HPDE6-E6E7 (cell line): ENCODE data around the gene GADD45A.
"Not testable (repeated sequence)": the region's sequence is repeated elsewhere in the genome, so short reads cannot be mapped to it uniquely, and the experiment has no call there.

ENCODE experiments used
- DNase-seq: peaks from one replicate; pipeline ENCODE4 v3.0.0; 2011; ENCODE audit warnings: missing footprints; ENCODE audit errors: extremely low spot score

GADD45A gene, protein sequence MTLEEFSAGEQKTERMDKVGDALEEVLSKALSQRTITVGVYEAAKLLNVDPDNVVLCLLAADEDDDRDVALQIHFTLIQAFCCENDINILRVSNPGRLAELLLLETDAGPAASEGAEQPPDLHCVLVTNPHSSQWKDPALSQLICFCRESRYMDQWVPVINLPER

DNA sequence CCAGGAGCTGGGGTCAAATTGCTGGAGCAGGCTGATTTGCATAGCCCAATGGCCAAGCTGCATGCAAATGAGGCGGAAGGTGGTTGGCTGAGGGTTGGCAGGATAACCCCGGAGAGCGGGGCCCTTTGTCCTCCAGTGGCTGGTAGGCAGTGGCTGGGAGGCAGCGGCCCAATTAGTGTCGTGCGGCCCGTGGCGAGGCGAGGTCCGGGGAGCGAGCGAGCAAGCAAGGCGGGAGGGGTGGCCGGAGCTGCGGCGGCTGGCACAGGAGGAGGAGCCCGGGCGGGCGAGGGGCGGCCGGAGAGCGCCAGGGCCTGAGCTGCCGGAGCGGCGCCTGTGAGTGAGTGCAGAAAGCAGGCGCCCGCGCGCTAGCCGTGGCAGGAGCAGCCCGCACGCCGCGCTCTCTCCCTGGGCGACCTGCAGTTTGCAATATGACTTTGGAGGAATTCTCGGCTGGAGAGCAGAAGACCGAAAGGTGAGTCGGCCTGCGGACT lies at the start of gene GADD45A:
Gene GADD45A (plus strand): TSS at position 135 of the 491 bp plus-strand sequence. CDS start 294 bp downstream, at position 429.
- DNase-seq = peak; percentile 92

DNA sequence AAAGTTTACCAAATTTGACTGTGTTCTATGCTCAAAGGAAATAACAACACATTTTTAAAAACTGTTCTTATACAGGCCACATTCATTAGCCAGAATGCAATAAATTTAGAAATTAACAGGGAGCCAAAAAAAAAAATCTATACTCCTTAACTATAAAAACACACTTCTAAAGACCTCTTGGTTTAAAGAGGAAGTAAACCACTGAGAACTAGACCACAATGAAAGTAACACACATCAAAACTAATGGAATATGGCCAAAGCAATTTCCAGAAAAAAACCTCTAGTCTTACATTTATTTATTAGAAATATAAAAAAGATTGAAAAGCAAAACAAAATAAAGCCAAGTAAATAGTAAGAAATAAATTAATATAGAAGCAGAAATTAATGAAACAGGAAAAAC lies 48.9 kb upstream of the GADD45A start:
- no peak for DNase-seq

DNA sequence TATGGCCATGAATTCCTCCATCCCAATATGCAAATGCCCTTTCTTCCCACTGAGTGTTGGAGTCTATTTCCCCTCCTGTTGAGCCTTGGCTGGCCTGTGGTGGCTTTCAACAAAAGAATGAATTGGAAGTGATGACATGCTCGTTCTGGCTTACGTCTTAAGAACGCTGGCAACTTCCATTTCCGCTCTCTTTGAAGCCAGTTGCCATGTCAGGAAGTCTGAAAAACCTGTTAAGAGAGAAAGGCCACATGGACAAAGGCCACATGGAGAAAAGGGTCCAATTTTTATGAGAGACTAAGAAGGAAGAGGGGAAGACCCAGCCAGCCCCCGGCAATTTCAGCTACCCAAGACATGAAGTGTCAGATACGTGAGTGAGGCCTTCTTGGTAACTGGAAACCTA lies 45.6 kb upstream of the GADD45A start:
- DNase-seq = no peak

DNA sequence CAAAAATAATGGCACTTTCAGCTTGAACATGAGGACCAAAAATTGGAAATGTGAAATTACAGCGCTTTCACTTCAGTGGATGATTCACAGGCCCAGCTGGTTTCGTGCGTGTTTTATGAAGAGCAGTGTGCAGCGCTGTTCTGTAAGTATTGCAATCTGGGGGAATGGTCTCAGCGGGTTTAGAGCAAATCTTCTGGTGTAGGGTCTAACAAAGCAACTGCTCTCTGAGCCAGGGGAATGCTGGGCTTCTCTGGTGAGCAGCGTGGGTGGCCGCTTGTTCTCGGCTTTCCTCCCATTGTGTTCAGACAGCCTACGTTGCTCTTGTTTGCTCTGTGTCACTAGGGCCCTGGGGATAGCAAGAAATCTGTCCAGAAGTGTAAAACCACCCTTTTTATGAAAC lies 42.4 kb upstream of the GADD45A start:
- no peak for DNase-seq

DNA sequence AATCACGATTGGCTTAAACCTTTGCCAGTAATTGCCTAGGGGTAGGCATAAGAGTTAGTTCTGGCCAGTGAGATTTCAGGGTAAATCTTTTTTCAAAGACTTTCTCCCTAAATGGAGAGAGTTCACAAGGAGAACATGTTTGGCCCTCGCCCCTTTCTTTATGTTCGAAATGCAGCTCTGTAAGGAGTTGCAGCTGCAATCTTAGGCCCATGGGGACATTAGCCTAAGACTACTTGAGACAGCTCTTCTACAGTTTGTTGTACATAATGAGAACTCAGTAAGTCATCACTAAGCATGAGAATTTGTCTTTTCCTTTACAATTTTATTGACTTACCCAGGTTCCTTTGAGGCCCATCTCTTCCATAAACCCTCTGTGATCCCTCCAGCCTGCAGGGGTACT lies 40.4 kb upstream of the GADD45A start:
- DNase-seq = no peak

DNA sequence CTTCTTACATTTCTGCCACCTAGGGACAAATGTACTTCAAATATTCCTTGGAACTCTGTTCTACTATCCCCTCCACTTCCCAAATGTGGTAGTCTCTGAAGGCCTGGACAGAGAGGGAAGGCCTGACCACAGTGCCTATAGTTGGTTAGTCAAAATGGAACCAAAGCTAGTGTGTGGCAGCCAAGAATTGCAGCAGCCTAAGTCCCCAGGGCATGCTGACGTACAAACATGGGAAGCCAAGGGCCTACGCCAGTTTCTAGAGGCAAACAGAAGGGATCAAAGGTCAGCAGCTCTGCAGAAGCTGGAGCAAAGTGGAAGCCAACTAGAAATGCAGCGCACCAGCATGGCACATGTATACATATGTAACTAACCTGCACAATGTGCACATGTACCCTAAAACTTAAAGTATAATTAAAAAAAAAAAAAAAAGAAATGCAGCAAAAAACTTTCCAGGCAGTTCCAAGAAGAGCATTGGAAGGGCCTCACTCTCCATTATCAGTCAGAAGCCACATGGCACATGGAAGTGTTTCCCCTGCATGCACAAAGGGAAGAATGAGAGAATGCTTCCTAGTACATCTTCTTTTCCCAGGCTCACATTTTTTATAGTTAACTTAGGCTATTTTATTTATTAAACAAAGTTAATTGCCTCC lies 39.4 kb upstream of the GADD45A start:
- no peak for DNase-seq

DNA sequence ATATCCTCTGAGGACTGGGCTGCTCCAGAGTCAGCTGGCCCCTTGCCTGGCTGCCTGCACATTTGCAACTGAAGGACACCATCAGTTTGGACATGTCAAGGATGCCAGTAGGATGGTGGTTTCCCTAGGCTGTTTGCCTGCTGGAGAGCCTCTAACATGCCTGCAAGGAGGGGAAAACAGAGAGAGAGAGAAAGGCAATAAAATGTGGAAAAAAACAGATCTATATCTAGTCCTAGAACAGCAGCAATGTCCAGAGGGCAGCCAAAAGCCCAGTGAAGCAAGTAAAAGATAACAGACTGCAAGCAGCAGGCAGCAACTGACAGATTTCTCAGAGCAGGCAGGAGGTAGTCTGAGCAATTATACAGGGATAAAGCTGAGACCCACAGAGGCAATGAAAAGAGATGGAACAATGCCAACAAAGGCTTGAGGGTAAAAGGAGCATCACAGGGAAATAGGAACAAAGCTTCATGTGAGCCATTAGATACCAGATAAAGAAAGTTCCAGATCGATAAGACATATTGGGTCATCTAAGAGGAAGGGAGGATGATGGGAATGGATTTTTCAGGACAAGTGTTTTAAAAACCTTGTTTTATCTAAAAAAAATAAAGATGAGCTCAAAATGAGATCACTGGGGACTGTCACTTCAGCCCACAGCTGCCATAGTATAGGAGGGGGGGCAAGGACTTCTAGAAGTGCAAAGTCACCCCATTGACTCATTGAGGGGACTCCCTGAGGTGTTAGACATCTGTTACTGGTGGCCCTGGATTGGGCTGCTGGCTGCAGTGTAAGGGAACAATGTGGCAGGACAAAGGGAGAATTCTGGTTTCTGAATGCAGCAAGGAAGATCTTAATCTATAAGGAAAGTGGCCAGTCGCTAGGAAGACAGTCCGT lies 38.6 kb upstream of the GADD45A start:
- no peak for DNase-seq

DNA sequence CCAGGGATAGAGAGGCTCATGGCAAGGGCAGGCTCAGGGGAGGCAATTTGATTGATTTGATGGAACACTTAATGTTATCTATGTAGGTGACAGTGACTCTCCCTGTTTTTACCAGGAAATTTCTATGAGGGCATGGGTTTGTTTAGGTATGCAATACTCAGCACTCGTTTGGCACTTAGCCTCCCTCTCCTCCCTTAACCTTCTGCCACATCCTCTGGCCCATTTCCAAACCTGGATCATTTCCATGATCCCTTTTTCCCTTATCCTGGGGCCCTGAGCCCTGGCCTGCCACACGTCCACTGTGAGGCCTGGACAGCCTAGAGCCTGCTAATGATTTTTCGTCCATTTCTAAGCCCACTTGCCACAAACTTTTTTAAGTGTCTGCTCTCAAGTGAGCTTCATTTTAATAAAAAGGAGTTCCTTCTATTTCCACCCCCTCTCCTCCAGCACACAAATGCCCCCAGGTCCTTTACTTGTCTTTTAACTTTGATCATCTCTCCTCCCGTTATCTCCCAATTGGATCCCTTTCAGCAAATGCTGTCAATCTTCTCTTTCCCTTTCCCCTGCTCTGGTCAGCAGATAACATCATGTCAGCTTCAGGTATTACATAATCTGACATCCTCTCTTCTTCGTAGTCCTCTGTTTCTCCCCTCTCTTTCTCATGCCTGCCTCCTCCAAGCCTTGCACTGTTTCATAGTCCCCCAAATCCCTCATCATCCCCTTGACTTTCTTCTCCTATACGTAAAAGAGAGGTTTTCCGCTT lies 37.8 kb upstream of the GADD45A start:
- DNase-seq = no peak

DNA sequence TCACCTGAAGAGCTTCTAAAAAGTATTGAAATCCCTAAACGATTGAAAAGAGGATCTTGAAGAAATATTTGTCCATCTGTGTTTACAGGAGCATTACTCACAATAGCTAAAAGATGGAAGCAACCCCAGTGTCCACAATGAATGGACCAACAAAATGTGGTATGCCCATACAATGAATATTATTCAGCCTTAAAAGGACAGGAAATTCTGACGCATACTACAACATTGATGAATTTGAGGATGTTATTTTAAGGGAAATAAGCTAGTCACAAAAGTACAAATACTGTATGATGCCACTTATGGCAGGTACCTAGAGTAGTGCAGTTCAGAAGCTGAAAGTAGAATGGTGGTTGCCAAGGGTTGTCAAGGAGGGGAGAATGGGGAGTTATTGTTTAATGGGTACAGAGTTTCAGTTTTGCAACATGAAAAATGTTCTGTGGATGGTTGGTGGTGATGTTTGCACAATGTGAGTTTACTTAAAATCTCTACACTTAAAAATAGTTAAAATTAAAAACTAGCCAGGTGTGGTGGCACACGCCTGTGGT lies 37.1 kb upstream of the GADD45A start:
- DNase-seq = no peak

DNA sequence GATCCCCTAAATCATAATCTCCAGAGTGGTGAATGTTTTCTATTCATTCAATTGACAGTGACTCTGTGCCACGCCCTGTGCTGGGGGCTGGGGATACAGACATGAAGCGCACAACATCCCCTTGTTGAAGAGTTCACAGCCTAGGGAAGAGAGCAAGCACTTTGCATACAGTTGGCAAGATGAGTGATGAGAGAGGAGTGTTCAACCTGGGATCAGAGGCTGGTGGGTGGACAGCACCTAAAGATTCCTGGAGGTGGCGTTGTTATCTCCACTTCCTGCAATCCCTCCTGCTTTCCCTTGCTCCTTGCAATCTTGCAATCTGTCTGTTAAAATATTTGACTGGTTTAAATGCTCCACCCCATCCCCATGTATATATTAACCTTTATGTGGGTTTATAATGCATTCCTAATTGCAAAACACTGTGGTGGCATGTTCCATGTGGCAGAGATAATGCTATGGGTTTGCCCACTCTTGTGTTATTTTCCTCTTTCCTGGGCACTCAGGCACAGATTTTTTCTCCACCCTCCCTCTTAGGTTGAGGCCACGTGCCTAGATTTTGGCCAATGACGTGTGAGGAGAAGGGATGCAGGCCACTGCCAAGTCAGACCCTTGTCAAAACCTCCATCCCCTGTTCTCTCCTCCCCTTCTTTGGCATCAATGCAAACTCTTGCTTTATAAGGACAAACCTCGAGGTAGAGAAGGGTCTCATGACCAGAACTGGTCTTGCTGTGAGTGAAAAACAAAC lies 36.2 kb upstream of the GADD45A start:
- DNase-seq = no peak

DNA sequence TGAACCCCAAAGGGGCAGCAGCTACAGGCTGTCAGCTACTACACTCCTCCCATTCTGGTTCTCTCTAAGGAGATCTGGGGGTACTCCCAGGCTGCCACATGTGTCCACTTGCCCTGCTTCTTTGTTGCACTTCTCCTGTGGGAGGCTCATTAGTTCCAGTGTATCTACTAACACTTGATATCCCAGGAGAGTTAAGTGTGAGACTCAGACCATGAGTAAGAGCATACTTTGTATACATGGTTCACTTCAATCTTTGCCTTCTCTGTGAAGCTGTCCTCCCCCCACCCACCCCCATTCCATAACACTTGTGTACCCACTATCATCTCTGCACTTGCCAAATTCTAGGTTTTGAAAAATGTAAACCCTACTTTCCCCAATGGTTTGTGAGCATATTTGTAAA lies 34.9 kb upstream of the GADD45A start:
- DNase-seq = no peak

DNA sequence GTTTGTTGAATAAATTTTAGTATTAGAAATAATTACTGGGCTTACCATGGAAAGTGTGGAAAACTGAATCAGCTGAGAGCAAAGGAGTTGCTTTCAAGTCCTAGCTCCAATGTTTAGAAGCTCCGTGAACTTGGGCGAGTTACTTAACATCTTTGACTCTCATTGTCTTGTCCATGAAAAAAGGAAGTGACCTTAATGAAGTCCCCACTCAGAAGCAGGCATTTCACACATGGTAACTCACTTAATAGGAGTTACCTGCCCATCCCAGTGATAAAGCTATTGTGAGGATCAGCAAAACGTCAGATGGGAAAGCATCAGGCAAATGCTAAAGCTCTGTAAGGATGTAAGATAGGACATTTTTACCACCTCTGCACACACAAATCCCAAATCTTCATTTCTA lies 34.0 kb upstream of the GADD45A start:
- no peak for DNase-seq

DNA sequence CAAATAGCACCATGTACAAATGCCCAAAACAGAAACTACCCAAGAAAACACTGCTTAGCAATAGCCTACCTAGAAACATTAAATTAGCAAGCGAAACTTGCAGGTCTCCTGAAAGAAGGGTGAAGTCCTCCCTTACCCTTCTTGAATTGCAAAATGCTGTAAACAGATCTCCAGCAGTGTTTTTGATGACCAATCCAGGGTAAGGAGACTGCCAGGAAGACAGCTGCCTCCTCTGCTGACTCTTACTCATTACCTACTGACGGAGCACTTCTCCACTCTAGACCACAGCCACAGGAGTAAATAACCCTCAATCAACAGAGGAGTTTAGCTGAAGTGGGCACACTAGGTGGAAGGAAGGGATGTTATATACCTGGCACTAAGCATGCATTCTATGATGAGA lies 32.2 kb upstream of the GADD45A start:
- DNase-seq = peak; percentile 27

DNA sequence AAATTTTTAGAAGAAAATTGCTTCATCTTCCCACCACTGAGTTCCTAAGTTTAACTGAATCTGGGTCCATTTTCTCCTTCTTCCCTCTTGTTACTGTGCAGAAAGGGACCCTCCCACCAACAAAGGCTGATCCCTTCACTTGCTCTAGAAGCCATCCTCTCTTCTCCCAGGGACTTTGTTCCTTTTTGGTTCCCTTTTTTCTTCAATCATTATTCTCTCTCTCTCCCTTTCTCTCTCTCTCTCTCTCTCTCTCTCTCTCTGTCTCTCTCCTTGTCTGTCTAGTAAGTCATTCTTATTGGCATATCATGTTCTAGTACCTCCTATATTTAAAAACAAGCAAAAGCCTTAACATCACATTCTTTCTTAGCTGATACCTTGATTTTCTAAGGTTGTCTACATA lies 31.7 kb upstream of the GADD45A start:
- no peak for DNase-seq

DNA sequence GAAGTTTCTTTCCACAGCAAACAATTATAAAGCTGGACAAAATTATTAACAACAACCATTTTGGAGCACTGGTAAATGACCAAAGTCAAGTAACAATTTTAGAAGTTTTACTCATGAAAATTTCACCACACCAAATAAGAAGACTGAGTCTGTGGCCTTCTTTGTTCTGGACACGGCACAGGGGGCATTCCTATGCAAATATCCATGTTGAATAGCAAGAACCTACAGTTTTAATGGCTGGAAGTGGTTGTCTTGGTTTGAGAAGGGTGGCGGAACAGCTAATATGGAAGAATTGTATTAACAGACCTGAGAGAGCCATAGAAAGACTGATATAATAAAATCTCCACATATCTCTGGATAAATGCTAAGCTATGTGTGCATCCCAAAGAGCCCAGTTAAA lies 29.4 kb upstream of the GADD45A start:
- DNase-seq = no peak

DNA sequence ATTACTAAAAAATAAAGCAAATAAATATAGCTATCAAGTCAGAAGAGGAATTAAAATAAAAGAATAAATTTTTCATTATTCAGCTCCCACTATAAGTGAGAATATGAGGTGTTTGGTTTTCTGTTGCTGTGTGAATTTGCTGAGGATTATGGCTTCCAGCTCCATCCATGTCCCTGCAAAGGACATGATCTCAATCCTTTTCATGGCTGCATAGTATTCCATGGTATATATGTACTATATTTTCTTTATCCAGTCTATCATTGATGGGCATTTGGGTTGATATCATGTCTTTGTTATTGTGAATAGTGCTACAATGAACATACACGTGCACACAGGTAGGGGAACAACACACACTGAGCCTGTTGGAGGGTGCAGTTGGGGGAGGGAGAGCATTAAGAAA lies 27.8 kb upstream of the GADD45A start:
- DNase-seq = not testable (repeated sequence)

DNA sequence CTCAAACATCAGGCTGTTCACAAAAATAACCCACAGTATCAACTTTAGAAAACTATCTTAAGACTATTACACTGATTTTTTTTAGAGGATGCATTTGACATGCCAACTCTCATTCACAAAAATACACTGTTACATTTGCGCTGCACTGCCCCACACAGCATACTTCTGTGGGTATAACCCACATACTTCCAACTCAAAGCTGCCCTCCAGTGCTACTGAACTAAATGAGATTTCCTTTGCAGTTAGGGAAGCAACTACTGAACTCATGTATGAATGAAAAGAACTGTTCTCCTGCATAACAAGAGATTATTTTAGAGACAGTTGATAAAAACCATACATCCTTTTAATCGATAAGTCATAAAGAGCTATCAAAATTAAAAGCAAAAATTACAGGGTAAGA lies 25.8 kb upstream of the GADD45A start:
- DNase-seq = no peak

DNA sequence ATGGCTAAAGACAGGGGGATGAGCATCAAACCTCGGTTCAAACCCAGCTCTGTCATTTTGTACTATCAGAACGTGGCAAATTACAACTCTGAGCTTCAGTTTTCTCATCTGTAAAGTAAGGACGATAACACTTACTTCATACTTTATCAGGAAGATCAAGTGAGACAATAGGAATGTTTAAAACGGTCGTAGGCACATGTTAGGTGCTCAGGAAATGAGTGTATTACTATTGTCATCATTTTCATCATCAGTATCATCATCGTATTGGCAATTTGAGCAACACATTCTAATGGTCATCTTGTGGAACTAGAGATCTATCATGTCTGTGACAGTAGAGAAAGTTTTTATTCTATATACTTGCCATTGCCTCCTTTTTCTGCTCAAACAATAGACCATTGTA lies 22.1 kb upstream of the GADD45A start:
- no peak for DNase-seq

DNA sequence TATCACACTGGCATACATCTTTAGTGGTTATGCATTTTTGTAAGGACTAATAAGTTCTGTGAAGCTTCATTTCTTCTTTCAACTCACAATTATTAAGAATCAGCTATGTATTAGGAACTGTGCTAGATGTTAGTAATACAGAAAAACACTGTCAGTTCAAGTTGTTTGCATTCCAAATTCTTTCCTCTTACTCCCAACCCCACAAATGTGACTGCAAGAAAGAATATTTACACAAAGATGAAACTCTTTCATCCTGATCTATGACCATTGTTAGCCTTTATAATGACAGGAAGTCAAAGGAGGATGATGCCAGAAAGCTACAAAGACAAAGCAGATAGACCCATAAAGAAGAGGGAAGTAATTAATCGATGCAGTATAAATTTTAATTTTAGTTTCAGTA lies 21.0 kb upstream of the GADD45A start:
- DNase-seq = no peak

DNA sequence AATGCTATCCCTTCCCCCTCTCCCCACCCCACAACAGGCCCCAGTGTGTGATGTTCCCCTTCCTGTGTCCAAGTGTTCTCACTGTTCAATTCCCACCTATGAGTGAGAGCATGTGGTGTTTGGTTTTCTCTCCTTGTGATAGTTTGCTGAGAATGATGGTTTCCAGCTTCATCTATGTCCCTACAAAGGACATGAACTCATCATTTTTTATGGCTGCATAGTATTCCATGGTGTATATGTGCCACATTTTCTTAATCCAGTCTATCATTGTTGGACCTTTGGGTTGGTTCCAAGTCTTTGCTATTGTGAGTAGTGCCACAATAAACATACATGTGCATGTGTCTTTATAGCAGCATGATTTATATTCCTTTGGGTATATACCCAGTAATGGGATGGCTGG lies 19.7 kb upstream of the GADD45A start:
- not testable (repeated sequence) for DNase-seq

DNA sequence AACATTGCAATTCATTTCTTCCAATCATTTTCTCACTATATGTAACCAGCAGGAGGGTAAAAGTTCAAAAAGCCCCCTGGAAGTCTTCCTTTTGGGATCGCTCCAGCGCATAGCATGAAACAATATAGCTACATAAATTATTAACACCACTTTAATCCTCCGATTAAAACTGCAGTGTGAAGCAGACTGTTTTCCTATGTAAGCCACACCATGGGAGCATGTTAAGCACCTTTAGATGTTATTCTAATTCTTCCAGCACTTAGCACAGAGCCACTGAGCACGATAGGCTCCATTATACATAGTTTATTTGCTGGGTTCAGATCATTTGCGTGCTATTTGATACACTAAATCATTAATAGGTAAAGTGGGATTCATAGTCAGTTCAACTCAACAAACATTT lies 18.4 kb upstream of the GADD45A start:
- DNase-seq = no peak
